ENCODE measurements around the gene DDX4. TPM values are rescaled to one million over a fixed set of nuclear protein-coding genes. Genes with fewer than 3 reads are reported as not detected.
"Not testable (repeated sequence)": the region's sequence is repeated elsewhere in the genome, so short reads cannot be mapped to it uniquely, and the experiment has no call there.

DDX4 gene
- total RNA-seq, 1 donor from 2014 or later = not detected

GRCh38 chr5:55768279-55768678 lies 30.4 kb downstream of the DDX4 start:
- TF ChIP-seq CTCF (IDR thresholded peaks at IDR 0.05; ENCODE audit: borderline replicate concordance) = no peak
- no peaks in the 10 kb centered on the region for H3K36me3 ChIP-seq
- intact Hi-C loops (cut with micrococcal nuclease) = no loop called here
- no peak for DNase-seq
- peaks cover 24% of the 10 kb centered on the region for H3K4me1 ChIP-seq
- peaks cover 4% of the 10 kb centered on the region for H3K9me3 ChIP-seq (replicated peaks)
- no peak overlapping the region for H3K4me3 ChIP-seq
- no peaks in the 10 kb centered on the region for H3K27me3 ChIP-seq (ENCODE audit: low read depth)
- no peak overlapping the region for H3K27ac ChIP-seq (replicated peaks)

- intact Hi-C loops (cut with micrococcal nuclease) = no loop called here
- no peak for DNase-seq
- H3K27me3 ChIP-seq (ENCODE audit: low read depth) = no peaks in the 10 kb centered on the region
- no peak overlapping the region for H3K27ac ChIP-seq (replicated peaks)
- H3K9me3 ChIP-seq (replicated peaks) = peaks cover 4% of the 10 kb centered on the region
- no peak overlapping the region for H3K4me3 ChIP-seq
- peaks cover 17% of the 10 kb centered on the region for H3K4me1 ChIP-seq
- H3K36me3 ChIP-seq = no peaks in the 10 kb centered on the region
- no peak for TF ChIP-seq CTCF (IDR thresholded peaks at IDR 0.05; ENCODE audit: borderline replicate concordance)
These were observed 33.4 kb downstream of the DDX4 start for GRCh38 chr5:55771175-55771655.

GRCh38 chr5:55773057-55773456 lies 35.2 kb downstream of the DDX4 start:
- intact Hi-C loops (cut with micrococcal nuclease) = no loop called here

GRCh38 chr5:55777332-55777731 lies 39.5 kb downstream of the DDX4 start:
- intact Hi-C loops (cut with micrococcal nuclease) = no loop called here
- DNase-seq = no peak
- Histone ChIP-seq H3K36me3 (no peaks in the 10 kb centered on the region), H3K4me3 (no peak overlapping the region), H3K27ac (replicated peaks) (no peak overlapping the region), H3K4me1 (peaks cover under 1% of the 10 kb centered on the region), H3K9me3 (replicated peaks) (no peaks in the 10 kb centered on the region), H3K27me3 (ENCODE audit: low read depth) (no peaks in the 10 kb centered on the region)
- no peak for TF ChIP-seq CTCF (IDR thresholded peaks at IDR 0.05; ENCODE audit: borderline replicate concordance)

More at GRCh38 chr5:55773057-55773456, 35.2 kb downstream of the DDX4 start:
- H3K27ac ChIP-seq (replicated peaks) = no peak overlapping the region
- DNase-seq = no peak
- peaks cover 4% of the 10 kb centered on the region for H3K9me3 ChIP-seq (replicated peaks)
- H3K27me3 ChIP-seq (ENCODE audit: low read depth) = no peaks in the 10 kb centered on the region
- no peak for TF ChIP-seq CTCF (IDR thresholded peaks at IDR 0.05; ENCODE audit: borderline replicate concordance)
- no peak overlapping the region for H3K4me3 ChIP-seq
- peaks cover 12% of the 10 kb centered on the region for H3K4me1 ChIP-seq
- H3K36me3 ChIP-seq = no peaks in the 10 kb centered on the region

GRCh38 chr5:55800924-55801323 lies 63.1 kb downstream of the DDX4 start:
- TF ChIP-seq CTCF (IDR thresholded peaks at IDR 0.05; ENCODE audit: borderline replicate concordance) = no peak
- DNase-seq = no peak
- Histone ChIP-seq H3K36me3 (no peaks in the 10 kb centered on the region), H3K4me3 (no peak overlapping the region), H3K4me1 (no peaks in the 10 kb centered on the region), H3K27me3 (ENCODE audit: low read depth) (no peaks in the 10 kb centered on the region), H3K9me3 (replicated peaks) (no peaks in the 10 kb centered on the region), H3K27ac (replicated peaks) (no peak overlapping the region)
- intact Hi-C loops (cut with micrococcal nuclease) = no loop called here

- H3K27ac ChIP-seq (replicated peaks); H3K4me3 ChIP-seq; intact Hi-C loops (cut with micrococcal nuclease); H3K4me1 ChIP-seq; H3K36me3 ChIP-seq; H3K27me3 ChIP-seq (ENCODE audit: low read depth); DNase-seq: not testable (repeated sequence)
- H3K9me3 ChIP-seq (replicated peaks) = peaks cover 21% of the 10 kb centered on the region
These were observed 71.0 kb downstream of the DDX4 start for GRCh38 chr5:55808814-55809213.

GRCh38 chr5:55815939-55816338 lies 78.1 kb downstream of the DDX4 start:
- DNase-seq; H3K9me3 ChIP-seq (replicated peaks); H3K4me3 ChIP-seq; H3K4me1 ChIP-seq; intact Hi-C loops (cut with micrococcal nuclease); H3K27ac ChIP-seq (replicated peaks); H3K36me3 ChIP-seq: not testable (repeated sequence)
- peaks cover 16% of the 10 kb centered on the region for H3K27me3 ChIP-seq (ENCODE audit: low read depth)

Measured in left ventricle myocardium inferior (tissue), 1 donor.